Measurements from ENCODE around the gene TSEN54. TPM values are rescaled to one million over a fixed set of nuclear protein-coding genes. Genes with fewer than 3 reads are reported as not detected.

TSEN54 gene
- total RNA-seq, 4 donors from 2014 or later = 11.6 to 46.6 (median 25.8) TPM

DNA sequence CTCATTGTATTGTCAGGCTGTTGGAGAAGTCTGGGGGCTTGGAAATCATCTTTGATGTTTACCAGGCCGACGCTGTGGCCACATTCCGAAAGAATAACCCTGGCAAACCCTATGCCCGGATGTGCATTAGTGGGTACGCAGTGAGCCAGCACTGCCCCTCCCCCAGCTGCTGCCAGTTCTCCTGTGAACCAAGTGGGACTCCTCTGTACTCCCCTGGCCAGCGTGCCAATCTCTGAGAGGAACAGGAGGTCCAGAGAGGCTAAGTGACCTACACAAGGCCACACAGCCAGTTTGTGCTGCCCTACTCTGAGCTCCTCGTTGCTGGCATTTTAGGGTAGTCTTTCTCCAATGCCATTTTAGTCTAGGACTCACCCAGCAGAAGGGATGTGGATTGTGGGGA is 7.3 kb downstream of the TSEN54 start:
- H3K27ac ChIP-seq = no peak overlapping the region
- intact Hi-C loops (cut with DNase I) = loop anchor here (5.0 kb wide), 1 partner anchor 91 kb away; no protein-coding TSS in a partner anchor

GRCh38 chr17:75524269-75524969 is 8.1 kb downstream of the TSEN54 start:
- TF ChIP-seq POLR2A (IDR thresholded peaks at IDR 0.05) (no peak), CTCF (IDR thresholded peaks at IDR 0.05) (no peak)
- no peak for DNase-seq
- 25 to 28% methylated on average over 14 to 19 of the region's 24 CpGs for WGBS, 2 donors
- H3K4me3 ChIP-seq (replicated peaks in 1 of 3) = peak overlapping the region in 2 of 3 donors; percentile 61 to 82
- no peaks in the 10 kb centered on the region for H3K27me3 ChIP-seq
- H3K9me3 ChIP-seq = no peaks in the 10 kb centered on the region
- H3K4me1 ChIP-seq = peaks cover 16 to 21% of the 10 kb centered on the region in 2 donors
- intact Hi-C loops (cut with DNase I) = loop anchor here (5.0 kb wide), 1 partner anchor 92 kb away; no protein-coding TSS in a partner anchor
- no peaks in the 10 kb centered on the region for H3K36me3 ChIP-seq
- peak overlapping the region; percentile 35 to 86 (median 80) for H3K27ac ChIP-seq

More for the DNA sequence above, 7.3 kb downstream of the TSEN54 start:
- no peak for DNase-seq
- TF ChIP-seq POLR2A (IDR thresholded peaks at IDR 0.05) (no peak), CTCF (IDR thresholded peaks at IDR 0.05) (no peak)
- Histone ChIP-seq H3K4me1 (peaks cover 16 to 21% of the 10 kb centered on the region in 2 donors), H3K4me3 (replicated peaks in 1 of 3) (no peak overlapping the region), H3K9me3 (no peaks in the 10 kb centered on the region), H3K27me3 (no peaks in the 10 kb centered on the region), H3K36me3 (no peaks in the 10 kb centered on the region)
- 93 to 97% methylated on average over 7 of the region's 7 CpGs for WGBS, 2 donors

GRCh38 chr17:75524970-75525805 is 8.9 kb downstream of the TSEN54 start, which contains the start of gene LLGL2:
TSS of gene LLGL2 (plus strand) at chr17:75525697. CDS start at chr17:75543427, 17,730 bp downstream.
- TF ChIP-seq POLR2A (IDR thresholded peaks at IDR 0.05) (peak; percentile 36 to 93), CTCF (IDR thresholded peaks at IDR 0.05) (peak in 3 of 6 experiments; percentile 30 to 55 (median 51))
- H3K36me3 ChIP-seq = no peaks in the 10 kb centered on the region
- peak; percentile 89 to 91 for DNase-seq
- 0 to 19% methylated on average over 10 to 22 of the region's 108 CpGs for WGBS, 2 donors
- no peaks in the 10 kb centered on the region for H3K27me3 ChIP-seq
- intact Hi-C loops (cut with DNase I) = loop anchor here (5.0 kb wide), 2 partner anchors 62 to 93 kb away; partner anchors contain the start of gene MYO15B
- H3K4me1 ChIP-seq = peaks cover 16 to 25% of the 10 kb centered on the region in 2 donors
- H3K9me3 ChIP-seq = no peaks in the 10 kb centered on the region
- H3K27ac ChIP-seq = peak within 1 kb of the TSS; percentile 69 to 86 (median 80)
- H3K4me3 ChIP-seq (replicated peaks in 1 of 3) = peak within 1 kb of the TSS; percentile 53 to 82 (median 61)

DNA sequence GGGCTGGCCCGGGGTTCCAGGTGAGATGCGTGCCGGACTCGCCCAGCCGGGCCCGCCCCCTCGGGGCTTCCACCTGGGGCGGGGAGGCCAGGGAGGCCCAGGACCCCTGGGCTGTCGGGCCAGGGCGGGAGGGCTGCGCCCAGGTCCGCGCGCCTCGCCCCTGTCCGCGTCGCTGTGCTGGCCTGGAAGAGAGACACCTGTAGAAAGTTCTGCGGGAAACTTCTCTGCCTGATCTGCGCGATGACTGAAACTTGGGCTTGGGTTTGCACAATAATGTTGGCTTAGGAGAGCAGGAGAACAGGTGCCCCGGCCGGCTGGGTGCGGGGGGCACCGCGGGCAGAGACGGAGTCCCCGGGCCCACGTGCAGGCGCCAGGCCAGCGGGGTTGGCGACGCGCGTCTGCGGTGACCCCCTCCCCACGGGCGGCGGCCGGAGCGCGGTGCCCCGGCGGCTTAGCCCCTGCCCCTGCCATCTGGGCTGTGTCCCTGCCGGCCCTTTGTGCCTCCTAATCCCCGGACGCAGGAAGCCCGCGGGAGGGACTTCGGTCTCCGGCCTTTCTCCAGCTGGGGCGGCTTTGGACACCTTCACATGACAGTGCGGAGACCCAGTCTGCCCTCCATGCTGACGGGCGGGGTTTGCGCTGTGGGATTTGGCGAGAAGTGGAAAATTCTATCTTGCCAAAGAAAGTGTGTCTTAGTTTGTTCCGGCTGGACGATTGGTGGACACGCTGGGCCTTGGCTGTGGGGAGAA is 9.7 kb downstream of the TSEN54 start:
- 1 to 12% methylated on average over 13 to 21 of the region's 60 CpGs for WGBS, 2 donors
- no peaks in the 10 kb centered on the region for H3K36me3 ChIP-seq
- no peaks in the 10 kb centered on the region for H3K9me3 ChIP-seq
- intact Hi-C loops (cut with DNase I) = loop anchor here (5.0 kb wide), 1 partner anchor 61 kb away; the partner anchor contains the start of gene MYO15B
- H3K4me3 ChIP-seq (replicated peaks in 1 of 3) = peak overlapping the region; percentile 13 to 66 (median 61)
- DNase-seq = peak; percentile 72 to 73
- no peaks in the 10 kb centered on the region for H3K27me3 ChIP-seq
- H3K4me1 ChIP-seq = peaks cover 16 to 29% of the 10 kb centered on the region in 2 donors
- TF ChIP-seq POLR2A (IDR thresholded peaks at IDR 0.05) (peak in 1 of 2 donors; percentile 37), CTCF (IDR thresholded peaks at IDR 0.05) (no peak)
- H3K27ac ChIP-seq = peak overlapping the region; percentile 69 to 79 (median 73)

All from thyroid gland (tissue), 4 donors.